MM.1S (cell line): ENCODE results near the gene FAM124B.

Experiments used
- DNase-seq: peaks from one replicate; pipeline ENCODE4 v3.0.0-alpha.2; 2015
- H2AFZ ChIP-seq: fragments of 300-600 bp; sonication (generic); 2 replicates; pipeline ENCODE4 v1.6.0; 2016; ENCODE audit warnings: antibody characterized with exemption, low read length
- H3F3A ChIP-seq: fragments of 300-600 bp; sonication (generic); 2 replicates; pipeline ENCODE4 v1.6.1; 2016; ENCODE audit warnings: mild to moderate bottlenecking, antibody characterized with exemption, low read length, moderate library complexity, mixed read lengths; ENCODE audit not compliant: insufficient read depth
- H3K27ac ChIP-seq: fragments of 300-600 bp; sonication (generic); 2 replicates; pipeline ENCODE4 v1.5.1; 2016; ENCODE audit warnings: mild to moderate bottlenecking, low read length
- H3K27me3 ChIP-seq: fragments of 300-600 bp; sonication (generic); replicated peaks from 2 replicates; pipeline ENCODE4 v1.6.0; 2016; ENCODE audit warnings: low read length; ENCODE audit not compliant: insufficient read depth
- H3K36me3 ChIP-seq: fragments of 300-600 bp; sonication (generic); replicated peaks from 2 replicates; pipeline ENCODE4 v1.6.1; 2016; ENCODE audit warnings: mild to moderate bottlenecking, low read length, mixed read lengths; ENCODE audit not compliant: insufficient read depth
- H3K4me1 ChIP-seq: fragments of 300-600 bp; sonication (generic); 2 replicates; pipeline ENCODE4 v1.6.1; 2016; ENCODE audit warnings: low read length, mixed read lengths
- H3K4me2 ChIP-seq: fragments of 300-600 bp; sonication (generic); 2 replicates; pipeline ENCODE4 v1.6.0; 2016; ENCODE audit warnings: low read depth, low read length
- H3K4me3 ChIP-seq: fragments of 300-600 bp; sonication (generic); 2 replicates; pipeline ENCODE4 v1.5.1; 2016; ENCODE audit warnings: low read length, mixed read lengths
- H3K79me2 ChIP-seq: fragments of 300-600 bp; sonication (generic); 2 replicates; pipeline ENCODE4 v1.6.1; 2016; ENCODE audit warnings: mixed run types, low read length, mixed read lengths
- H3K9ac ChIP-seq: fragments of 300-600 bp; sonication (generic); 2 replicates; pipeline ENCODE4 v1.6.1; 2016; ENCODE audit warnings: low read length, mixed read lengths
- H3K9me2 ChIP-seq: fragments of 300-600 bp; sonication (generic); replicated peaks from 2 replicates; pipeline ENCODE4 v1.6.1; 2016; ENCODE audit warnings: mild to moderate bottlenecking, low read length, mixed read lengths; ENCODE audit not compliant: insufficient read depth
- H3K9me3 ChIP-seq: fragments of 300-600 bp; sonication (generic); replicated peaks from 2 replicates; pipeline ENCODE4 v1.6.1; 2016; ENCODE audit warnings: mild to moderate bottlenecking, low read length, mixed read lengths; ENCODE audit not compliant: insufficient read depth
- H4K20me1 ChIP-seq: fragments of 300-600 bp; sonication (generic); 2 replicates; pipeline ENCODE4 v1.6.1; 2016; ENCODE audit warnings: mild to moderate bottlenecking, low read length, moderate library complexity, mixed read lengths; ENCODE audit not compliant: insufficient read depth
- CTCF ChIP-seq: fragments of 300-600 bp; sonication (generic); IDR thresholded peaks from 2 replicates; pipeline ENCODE4 v1.5.1; 2016; ENCODE audit warnings: antibody characterized with exemption, low read length, mixed read lengths
- EZH2 ChIP-seq: fragments of 300-600 bp; sonication (generic); optimal IDR thresholded peaks from 2 replicates; pipeline ENCODE3; 2017; ENCODE audit warnings: low read depth, mild to moderate bottlenecking, antibody characterized with exemption, low read length, mixed read lengths
- EZH2phosphoT487 ChIP-seq: fragments of 300-600 bp; sonication (generic); IDR thresholded peaks from 2 replicates; pipeline ENCODE4 v1.6.1; 2018; ENCODE audit warnings: antibody characterized with exemption, low read length

The FAM124B gene

GRCh38 chr2:224349396-224349795, 52.5 kb downstream of the FAM124B start:
- H4K20me1 ChIP-seq, result no peaks in the 10 kb centered on the region
- no peaks in the 10 kb centered on the region for H3K9me2 ChIP-seq
- no peak for DNase-seq
- no peaks in the 10 kb centered on the region for H3K4me1 ChIP-seq
- H3K27me3 ChIP-seq, result no peaks in the 10 kb centered on the region
- H3F3A ChIP-seq, result no peaks in the 10 kb centered on the region
- H3K9ac ChIP-seq, result no peak overlapping the region
- TF ChIP-seq EZH2 (no peak), EZH2phosphoT487 (no peak), CTCF (no peak)
- no peak overlapping the region for H2AFZ ChIP-seq
- no peak overlapping the region for H3K4me2 ChIP-seq
- H3K27ac ChIP-seq, result no peak overlapping the region
- no peaks in the 10 kb centered on the region for H3K79me2 ChIP-seq
- no peak overlapping the region for H3K4me3 ChIP-seq
- no peaks in the 10 kb centered on the region for H3K36me3 ChIP-seq
- no peaks in the 10 kb centered on the region for H3K9me3 ChIP-seq

GRCh38 chr2:224347176-224348051, 54.5 kb downstream of the FAM124B start:
- no peak overlapping the region for H3K9ac ChIP-seq
- no peaks in the 10 kb centered on the region for H3K36me3 ChIP-seq
- no peaks in the 10 kb centered on the region for H3K79me2 ChIP-seq
- no peaks in the 10 kb centered on the region for H3K27me3 ChIP-seq
- no peak overlapping the region for H3K27ac ChIP-seq
- no peaks in the 10 kb centered on the region for H3K9me2 ChIP-seq
- no peaks in the 10 kb centered on the region for H3K4me1 ChIP-seq
- H3F3A ChIP-seq, result no peaks in the 10 kb centered on the region
- no peak for DNase-seq
- no peak overlapping the region for H3K4me3 ChIP-seq
- H3K4me2 ChIP-seq, result no peak overlapping the region
- H3K9me3 ChIP-seq, result no peaks in the 10 kb centered on the region
- TF ChIP-seq EZH2, result no peak
- H4K20me1 ChIP-seq, result no peaks in the 10 kb centered on the region
- H2AFZ ChIP-seq, result no peak overlapping the region

- DNase-seq, result no peak
- no peaks in the 10 kb centered on the region for H3K79me2 ChIP-seq
These were observed 56.4 kb downstream of the FAM124B start for GRCh38 chr2:224345492-224345891.

More at GRCh38 chr2:224345492-224345891, 56.4 kb downstream of the FAM124B start:
- H4K20me1 ChIP-seq, result no peaks in the 10 kb centered on the region
- no peak overlapping the region for H3K27ac ChIP-seq
- H3K4me2 ChIP-seq, result no peak overlapping the region
- H3F3A ChIP-seq, result no peaks in the 10 kb centered on the region
- no peaks in the 10 kb centered on the region for H3K36me3 ChIP-seq
- no peak overlapping the region for H2AFZ ChIP-seq
- no peaks in the 10 kb centered on the region for H3K9me3 ChIP-seq
- H3K9me2 ChIP-seq, result no peaks in the 10 kb centered on the region
- TF ChIP-seq CTCF, result no peak
- no peak for TF ChIP-seq EZH2
- no peak for TF ChIP-seq EZH2phosphoT487
- H3K4me3 ChIP-seq, result no peak overlapping the region
- H3K4me1 ChIP-seq, result no peaks in the 10 kb centered on the region
- H3K27me3 ChIP-seq, result no peaks in the 10 kb centered on the region
- H3K9ac ChIP-seq, result no peak overlapping the region
